Hematopoietic multipotent progenitor cell treated with erythropoietin and hydrocortisone succinate and interleukin-3 and kit ligand, for 4 days (in vitro differentiated cells): ENCODE data around the gene FRMD3.
A peak's percentile ranks its signal among the peaks of the same experiment; 100 is the strongest.

Experiments used
- DNase-seq: peaks from one replicate; pipeline ENCODE4 v3.0.0-alpha.2; 2015

The FRMD3 gene

DNA sequence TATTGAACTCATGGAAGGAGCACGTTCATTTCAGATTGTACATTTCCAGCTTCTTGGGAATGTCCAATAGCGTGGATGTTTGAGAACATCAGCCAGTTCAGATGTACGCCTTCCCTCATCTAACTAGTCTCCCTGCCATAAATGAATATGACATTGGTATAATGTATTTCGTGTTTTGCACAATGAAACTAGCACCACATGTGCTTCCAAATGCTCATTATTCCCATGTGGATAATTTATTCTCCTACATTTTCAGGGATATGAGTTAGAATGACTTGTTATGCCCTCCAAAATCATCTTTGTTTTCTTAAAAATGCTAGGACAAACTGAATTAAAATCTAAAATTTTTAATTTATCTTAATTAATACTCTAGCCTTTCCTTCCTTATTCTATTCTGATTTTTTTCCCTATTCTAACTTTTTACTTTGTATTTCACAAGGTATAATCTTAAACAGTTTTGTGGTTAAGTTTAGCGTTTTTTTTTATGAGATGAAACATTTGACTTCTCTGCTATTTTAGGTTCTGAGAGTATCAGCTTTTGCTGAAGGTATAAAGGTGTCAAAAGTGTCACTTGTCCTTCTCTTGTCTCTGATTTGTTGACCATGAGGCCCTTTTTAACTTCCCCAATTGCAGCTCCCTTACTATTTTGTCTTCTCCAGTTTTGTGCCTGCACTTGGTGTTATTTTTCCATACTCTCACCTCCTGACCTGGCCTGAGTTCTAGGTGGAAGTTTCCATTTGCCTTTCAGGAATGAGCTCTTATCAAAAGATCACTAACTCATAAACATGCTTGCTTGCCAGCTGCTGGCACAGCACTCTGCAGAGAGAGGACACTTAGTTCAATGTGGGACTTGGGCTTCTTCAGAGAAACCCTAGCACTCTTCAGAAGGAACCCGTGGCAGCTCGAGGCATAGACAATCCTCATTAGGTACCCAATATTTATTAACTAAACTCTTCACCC is 106.8 kb downstream of the FRMD3 start:
- no peak for DNase-seq

DNA sequence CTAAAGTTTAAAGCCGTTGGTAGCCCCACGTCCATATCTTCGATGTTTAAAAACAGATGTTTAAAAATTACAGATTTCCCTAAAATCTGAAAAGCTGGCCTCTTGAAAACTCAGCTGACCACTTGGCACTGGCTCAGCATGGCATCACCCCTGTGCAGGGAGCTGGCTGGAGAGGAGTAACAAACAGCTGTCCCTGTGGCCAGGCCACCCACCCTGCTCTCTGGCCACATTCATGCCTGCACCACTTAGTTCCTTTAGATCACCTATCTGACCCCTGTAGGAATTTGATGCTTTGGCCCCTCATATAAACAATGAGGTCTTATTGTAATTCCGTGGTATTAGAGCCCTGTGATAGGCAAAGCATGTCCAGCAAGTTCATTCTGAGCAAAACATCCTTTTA is 107.5 kb downstream of the FRMD3 start:
- no peak for DNase-seq

DNA sequence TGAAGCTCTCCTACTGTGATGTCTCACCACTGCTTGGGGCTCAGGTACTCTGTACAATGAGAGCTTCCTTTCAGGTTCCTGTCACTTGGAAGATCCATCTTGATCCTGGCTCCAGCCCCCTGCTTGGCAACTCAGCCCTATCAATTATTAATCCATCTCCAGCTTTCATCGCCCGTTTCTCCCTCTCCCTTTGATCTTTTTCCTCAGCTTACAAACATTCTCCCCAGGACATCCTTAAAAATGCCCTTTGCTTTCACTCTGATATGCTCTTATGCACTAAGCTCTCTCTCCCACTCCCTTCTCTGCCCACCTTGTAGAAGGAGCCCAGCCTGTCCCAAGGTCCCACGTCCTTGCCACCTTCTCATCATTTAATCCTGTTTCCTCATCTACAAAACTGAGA is 109.0 kb downstream of the FRMD3 start:
- DNase-seq = no peak

DNA sequence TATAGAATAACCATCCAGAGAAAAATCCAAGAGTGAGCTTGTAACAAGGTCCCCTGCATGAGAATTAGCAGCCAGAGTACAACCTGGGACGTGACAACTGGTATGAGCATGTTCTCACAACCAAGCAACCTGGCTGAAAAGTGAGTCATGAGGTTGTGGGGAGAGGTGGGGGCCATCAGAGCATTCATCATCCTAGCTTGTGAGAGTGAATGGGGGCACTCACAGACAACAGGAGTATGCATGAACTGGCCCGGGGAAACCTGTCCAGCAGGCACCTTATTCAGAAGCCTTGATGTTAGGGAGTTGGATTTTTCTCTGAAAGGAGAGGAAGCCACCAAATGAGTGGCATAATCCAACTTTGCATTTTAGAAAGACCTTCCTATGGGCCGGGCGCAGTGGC is 113.0 kb downstream of the FRMD3 start:
- no peak for DNase-seq

DNA sequence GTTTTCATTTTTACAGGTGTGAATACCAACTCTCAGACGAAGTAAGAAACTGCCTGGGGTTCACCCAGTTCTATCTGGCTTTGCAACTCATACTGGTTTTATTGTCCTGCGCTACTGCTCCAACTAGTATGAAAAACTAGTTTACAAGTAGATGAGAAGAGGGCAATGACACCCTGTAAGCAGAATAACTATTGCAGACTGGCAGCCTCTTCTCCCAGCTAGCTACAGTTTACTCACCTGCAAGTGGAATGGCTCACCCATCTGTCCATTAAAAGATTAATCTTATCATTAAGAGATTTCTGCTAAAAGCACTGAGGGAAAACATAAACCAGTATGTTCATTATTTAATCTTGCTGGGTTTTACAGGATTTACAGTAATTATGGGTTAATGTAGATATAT is 113.4 kb downstream of the FRMD3 start:
- DNase-seq = no peak

DNA sequence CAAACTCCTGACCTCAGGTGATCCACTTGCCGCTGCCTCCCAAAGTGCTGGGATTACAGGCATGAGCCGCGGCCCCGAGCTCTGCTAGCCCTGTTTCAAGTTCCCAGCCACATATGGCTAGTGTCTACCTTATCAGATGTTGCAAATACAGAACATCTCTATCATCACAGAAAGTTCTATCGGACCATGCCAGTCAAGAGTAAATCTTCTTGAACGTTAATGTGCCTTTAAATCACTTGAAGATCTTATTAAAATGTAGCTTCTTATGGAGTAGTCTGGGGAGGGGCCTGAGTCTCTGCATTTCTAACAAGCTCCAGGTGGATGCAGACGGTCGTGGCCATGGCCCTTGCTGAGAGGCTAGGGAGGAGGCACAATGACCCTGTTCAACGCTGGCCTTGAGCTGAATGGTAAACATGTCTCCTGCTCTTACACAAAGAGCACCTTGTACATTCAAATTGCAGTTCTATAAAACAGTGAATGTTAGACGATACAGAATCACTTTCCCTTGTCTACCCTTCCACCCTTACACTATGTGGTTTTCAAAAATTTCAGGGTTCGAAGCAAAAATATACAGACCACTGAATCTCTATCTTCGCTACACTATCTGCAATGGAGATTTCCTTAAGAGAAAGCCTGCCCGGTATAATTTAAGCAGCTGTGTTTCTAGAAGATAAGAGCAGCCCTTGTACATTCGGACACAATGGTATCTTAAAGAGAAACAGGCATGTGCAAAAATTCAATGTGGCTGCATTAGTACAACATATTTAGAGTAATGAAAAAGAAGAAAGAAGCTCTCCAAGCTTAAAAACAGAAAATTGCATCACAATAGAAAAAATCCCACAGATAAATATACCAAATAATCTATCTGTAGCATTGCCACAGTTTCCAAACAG is 114.1 kb downstream of the FRMD3 start:
- DNase-seq = peak; percentile 41

DNA sequence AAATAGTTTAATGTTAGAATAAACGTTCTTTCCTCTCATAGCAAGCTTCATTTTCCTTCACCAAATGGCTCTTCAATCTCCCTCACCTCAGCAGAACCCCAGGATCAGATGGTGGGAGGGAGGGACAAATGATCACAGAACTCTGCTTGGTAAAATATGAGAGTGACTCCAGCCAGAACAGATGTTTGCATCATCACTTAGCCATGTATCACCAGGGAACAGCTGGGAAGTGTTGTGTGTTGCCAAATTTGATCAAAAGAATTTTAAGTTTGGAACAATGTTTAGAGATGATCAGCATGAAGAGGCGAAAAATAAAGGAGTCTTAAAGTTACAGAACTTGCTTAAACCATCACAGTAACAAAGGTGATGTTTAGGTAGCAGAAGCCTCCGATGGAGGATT is 115.7 kb downstream of the FRMD3 start:
- no peak for DNase-seq

DNA sequence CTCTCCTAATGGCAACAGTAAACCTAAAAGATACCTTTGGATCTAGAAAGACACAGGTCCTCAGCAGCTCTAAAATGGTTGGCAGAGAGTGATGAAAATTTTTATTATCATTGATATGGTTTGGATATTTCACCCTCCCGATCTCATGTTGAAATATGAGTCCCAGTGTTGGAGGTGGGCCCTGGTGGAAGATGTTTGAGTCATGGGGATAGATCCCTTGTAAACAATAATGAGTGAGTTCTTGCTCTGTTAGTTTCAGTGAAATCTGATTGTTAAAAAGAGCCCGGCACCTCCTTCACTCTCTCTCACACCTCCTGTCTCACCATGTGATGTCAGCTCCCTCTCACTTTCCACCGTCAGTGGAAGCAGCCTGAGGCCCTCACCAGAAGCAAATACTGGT is 117.7 kb downstream of the FRMD3 start:
- no peak for DNase-seq

DNA sequence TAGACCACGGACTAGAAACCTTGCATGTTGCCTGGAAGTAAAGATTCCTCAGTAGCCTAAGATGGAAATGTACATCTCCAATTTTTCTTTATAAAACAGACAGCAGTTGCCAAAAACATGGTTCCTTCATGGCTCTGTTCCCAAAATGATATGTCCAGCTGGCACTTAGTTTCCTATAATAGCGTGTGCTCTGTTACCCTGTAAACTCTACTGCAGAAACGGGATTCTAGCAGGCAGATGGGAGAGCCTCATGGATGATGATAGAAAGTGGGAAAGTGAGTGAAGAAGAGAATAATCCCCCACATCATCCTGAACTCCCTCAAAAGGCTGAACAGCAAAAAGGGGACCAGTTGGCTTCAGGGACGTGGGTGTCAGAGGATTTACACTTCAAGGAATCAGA is 118.2 kb downstream of the FRMD3 start:
- no peak for DNase-seq

DNA sequence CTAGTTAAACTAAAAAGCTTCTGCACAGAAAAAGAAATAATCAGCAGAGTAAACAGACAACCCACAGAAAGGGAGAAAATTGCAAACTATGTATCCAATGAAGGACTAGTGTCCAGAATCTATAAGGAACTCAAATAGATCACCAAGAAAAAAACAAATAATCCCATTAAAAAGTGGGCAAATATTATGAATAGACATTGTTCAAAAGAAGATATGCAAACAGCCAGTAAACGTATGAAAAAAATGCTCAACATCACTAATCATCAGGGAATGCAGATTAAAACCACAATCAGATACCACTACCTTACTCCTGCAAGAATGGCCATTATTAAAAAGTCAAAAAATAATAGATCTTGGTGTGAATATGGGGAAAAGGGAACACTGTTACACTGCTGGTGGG is 119.9 kb downstream of the FRMD3 start:
- no peak for DNase-seq

DNA sequence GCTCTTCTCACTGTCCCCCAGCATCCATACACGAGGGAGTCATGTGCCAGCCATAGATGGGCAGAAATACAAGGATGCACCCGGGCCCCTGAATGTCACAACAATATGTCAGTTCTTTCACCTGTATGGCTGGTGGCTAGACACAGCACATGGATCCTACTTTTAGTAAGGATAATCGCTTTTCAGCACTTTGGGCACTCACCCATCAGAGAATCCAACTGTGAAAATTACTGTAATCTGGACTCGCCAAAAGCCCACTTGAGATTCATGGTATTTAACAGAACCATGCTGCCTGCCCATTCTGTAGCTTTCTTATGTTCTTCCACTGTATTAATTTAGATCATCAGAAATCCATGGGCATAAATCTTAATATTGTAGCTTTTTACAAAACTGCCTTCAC is 124.8 kb downstream of the FRMD3 start:
- DNase-seq = no peak

DNA sequence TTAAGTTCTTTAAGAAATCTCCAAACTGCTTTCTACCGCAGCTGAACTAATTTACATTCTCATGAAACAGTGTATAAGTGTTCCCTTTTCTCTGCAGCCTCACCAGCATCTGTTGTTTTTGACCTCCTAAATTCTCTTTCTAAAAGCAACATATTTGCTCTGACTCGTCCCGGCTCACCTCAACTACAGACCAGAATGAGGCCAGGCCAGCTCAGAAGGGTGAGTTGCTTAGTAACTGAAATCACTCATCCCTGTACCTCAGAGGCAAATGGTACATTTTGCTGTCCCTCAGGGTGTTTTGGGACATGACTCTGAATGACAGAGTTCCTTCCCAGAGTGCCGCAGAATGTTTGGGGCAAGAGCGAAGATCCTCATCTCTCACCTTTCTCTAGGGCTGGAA is 127.5 kb downstream of the FRMD3 start:
- no peak for DNase-seq

DNA sequence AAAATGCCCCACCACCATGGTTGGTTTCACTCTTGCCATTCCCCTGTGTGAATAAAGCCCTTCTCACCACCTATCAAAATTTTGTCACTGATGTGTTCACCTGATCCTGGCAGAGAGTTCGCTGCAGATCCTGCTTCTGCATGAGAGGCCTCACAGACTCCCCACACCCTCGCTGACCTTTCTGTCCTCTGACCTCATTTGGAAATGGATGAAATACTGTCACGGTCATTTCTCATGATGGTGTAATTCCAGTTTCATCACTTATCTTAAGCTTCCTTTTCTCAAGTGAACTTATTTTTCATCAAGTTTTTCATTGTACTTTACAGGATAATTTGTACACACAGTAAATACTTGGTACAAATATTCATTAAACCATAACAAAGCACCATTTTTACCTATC is 131.3 kb downstream of the FRMD3 start:
- no peak for DNase-seq

DNA sequence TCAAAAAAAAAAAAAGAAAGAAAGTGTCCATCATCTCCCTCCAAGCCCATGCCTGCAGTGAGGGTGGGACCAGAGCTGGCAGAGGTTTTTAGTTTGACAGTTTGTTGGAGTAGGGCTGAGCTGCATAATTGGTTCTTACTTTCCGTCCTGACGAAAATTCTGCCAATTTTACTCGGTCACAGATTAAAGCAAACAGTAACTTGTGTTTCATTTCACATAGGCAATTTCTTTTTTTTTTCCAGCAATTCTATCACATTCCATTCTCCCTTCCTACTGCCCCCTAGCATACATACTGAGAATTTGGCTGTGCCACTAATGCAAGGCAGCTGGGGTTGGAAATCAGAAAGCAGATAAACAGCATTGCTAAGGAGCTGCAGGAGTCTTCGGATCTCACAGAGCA is 132.4 kb downstream of the FRMD3 start:
- no peak for DNase-seq

DNA sequence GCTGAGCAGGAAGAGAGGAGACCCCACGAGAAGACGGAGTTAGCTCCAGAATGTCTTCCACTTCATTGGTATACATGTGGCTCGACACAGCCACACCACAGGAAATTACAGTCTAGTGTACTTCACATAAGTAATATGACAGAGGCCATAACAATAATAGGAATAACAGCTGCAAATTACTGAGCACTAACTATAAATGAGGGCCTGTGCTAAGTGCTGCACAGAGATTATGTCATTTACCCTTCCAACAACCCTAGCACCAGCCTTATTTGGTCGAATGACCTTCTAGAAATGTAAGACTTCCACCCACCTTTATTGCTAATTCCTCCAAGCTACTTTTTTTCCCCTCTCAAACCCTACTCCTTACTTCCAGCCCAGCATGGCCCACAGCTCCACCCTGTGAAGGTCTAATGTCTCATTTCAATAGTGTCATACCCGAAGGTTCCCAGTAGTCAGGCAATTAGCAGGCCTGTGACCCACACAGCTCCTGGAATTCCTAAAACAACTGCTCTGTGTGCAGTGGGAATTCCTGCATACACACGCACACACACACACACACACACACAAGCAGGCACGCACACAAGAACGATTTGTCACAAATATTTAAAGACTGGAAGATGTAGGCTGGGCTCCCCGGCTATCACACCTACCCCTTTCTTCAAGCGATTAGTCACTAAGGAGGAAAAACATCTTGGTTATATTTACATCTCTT is 134.5 kb downstream of the FRMD3 start:
- no peak for DNase-seq

DNA sequence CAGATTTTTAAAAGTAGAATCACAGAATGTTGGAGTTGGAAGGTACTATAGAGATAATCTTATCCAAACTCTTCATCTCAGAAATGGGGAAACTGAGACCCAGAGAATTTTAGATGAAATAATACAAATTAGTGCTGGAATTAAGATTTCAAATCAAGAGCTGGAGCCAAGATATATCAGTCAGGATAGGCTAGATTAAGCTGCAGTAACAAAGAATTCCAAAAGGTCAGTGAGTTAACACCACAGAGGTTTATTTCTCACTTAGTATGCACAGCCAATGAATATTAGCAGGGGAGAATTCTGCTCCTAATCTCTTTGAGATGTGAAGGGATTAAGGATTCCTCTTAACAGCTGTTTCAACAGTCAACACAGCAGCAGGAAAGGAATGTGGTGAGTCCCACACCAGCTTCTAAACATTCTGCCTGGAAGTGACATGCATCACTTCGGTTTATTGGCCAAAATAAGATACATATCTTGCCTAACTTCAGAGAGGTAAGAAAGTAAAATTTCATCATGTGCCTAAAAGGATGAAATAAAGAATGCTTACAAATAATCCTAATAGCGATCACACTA is 136.8 kb downstream of the FRMD3 start:
- no peak for DNase-seq

DNA sequence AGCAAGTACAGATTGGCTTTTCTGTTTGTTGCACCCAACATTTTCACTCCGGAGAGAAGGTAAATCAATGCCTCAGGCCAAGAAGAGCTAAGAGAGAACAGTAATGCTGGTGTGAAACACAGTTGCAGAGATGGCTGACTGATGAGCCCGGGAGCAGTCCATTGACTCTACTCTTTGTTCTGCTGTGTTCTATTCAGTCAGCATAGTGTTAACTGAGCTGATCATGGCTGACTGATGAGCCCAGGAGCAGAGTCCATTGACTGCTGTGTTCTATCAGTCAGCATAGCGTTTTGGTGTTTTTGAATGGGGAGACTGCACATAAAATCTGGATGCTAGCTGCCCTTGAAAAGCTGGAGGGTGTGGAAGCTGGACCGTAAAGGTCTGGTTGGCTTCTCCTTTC is 141.4 kb downstream of the FRMD3 start:
- DNase-seq = no peak

DNA sequence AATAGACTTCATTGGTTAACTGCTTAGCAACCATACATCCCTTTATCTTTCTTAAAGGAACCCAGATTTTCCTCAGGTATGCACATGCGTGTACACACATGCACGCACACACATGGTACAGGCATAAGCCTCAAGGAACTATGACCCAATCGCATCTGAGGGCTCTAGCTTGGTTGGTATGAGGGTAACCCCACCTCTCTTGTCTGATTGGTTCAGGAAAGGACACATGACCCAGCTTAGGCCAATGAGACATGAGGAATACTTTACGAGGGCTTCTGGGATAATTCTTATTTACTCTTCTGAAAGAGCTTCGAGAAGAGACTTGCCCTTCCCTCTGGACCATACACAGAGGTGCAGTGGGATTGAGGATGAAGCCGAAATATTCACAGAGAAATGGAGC is 141.9 kb downstream of the FRMD3 start:
- no peak for DNase-seq

DNA sequence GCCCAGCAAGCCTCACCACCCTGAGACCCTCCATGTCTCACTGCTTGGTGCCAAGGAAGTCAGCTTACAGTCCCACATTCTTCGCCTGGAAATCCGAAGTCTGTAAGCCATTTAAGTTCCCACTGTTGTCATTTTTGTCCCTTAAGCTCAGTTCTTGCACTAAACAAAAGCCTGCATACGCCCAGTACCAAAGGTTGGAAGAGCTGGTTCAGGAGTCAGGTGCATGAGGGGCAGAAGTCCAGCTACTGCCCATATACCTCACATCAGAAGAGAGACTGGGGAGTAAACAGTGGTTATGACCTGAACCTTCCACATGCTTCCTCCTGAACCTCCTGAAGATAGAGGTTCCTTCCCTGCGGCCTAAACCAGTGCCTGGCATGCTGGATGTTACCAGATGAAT is 146.0 kb downstream of the FRMD3 start:
- DNase-seq = no peak

DNA sequence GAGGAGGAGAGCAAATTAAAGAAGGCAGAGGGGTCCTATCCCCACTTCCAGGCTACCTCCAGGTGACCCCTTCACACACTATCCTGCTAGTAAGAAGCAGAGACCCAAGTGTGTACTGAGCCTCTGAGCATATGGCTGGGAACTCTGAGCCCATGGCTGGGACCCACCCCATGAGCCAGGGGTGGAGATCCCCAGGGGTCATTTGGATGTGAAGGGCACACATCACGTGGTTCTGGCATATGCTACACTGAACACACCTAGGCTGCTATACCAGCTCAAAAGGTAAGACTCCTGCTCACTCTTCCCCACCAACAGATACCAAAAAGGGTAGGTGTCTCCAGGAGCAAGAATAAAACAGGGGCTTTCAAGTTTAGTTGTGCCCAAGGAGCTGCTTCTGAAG is 149.9 kb downstream of the FRMD3 start:
- no peak for DNase-seq

DNA sequence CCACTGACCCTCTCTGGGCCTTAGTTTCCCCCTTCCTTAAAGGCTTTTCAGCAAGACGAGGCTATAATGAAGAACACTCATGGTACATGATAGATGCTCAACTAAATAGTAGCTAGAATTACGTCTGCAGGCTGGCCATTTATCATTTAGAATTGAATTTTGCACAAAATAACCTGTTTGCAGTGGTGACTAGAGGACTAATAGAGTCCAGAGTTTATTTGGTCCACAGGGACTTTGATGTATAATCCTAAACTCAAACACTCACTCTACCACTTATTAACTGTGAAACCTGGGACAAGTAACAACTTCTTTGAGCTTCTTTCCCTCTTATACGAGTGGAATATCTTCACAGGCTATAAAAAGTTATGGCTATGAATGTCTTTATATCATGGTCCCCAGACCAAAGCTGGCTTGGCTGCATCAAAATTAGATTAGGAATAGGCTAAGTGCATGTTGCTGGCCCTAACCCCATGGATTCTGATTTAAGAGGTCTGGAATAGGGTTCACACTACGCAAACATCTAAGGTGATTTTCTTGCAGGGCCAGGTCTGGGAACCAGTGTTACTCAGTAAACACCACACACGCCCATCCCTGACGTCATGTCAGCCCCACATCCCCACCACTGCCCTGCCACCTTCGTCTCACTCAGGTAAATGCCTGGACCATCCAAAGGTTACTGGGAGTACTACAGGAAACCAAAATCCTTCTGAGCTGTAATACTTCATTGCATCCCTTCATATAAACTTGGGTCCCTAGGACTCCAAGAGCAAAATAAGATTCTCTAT is 150.6 kb downstream of the FRMD3 start:
- DNase-seq = no peak

DNA sequence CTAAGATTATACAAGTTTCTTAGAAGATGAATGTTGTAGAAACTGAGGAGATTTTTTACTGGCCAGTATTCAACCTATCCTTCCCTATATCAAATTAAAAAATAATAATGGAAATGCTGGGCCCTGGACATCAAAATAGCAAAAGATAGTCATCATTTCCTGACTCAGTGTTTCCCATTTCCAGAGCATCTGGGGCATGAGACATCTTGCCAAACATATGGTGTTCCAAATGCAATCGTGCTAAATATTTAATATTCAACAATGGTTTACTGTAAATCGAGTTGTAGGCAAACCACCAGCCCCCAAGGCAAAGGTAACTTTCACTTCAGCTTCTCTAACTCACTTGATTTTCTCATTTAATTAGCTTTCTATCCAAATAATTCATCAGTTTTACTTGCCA is 152.9 kb downstream of the FRMD3 start:
- DNase-seq = no peak
